ENCODE data around the gene HCRTR1.
A peak's percentile ranks its signal among the peaks of the same experiment; 100 is the strongest.
"Not testable (repeated sequence)": the region's sequence is repeated elsewhere in the genome, so short reads cannot be mapped to it uniquely, and the experiment has no call there.

HCRTR1 gene

GRCh38 chr1:31581821-31582810 lies 35.4 kb upstream of the HCRTR1 start:
- no peak for DNase-seq

- no peak for DNase-seq
Measured at GRCh38 chr1:31583082-31583994, 34.2 kb upstream of the HCRTR1 start.

GRCh38 chr1:31583995-31584868 lies 33.3 kb upstream of the HCRTR1 start:
- no peak for DNase-seq

- DNase-seq, result no peak
Measured at GRCh38 chr1:31584869-31585735, 32.4 kb upstream of the HCRTR1 start.

GRCh38 chr1:31585736-31586365 lies 31.6 kb upstream of the HCRTR1 start:
- no peak for DNase-seq

GRCh38 chr1:31586376-31587327 lies 30.8 kb upstream of the HCRTR1 start:
- no peak for DNase-seq

GRCh38 chr1:31587328-31587699 lies 30.2 kb upstream of the HCRTR1 start:
- DNase-seq, result not testable (repeated sequence)

GRCh38 chr1:31587720-31588423 lies 29.6 kb upstream of the HCRTR1 start:
- peak in 1 of 2 experiments; percentile 54 for DNase-seq

GRCh38 chr1:31588751-31589515 lies 28.6 kb upstream of the HCRTR1 start:
- DNase-seq, result no peak

GRCh38 chr1:31591425-31592093 lies 25.9 kb upstream of the HCRTR1 start:
- peak in 1 of 2 experiments; percentile 56 for DNase-seq

- DNase-seq, result no peak
Measured at GRCh38 chr1:31592132-31592531, 25.4 kb upstream of the HCRTR1 start.

- DNase-seq, result no peak
Measured at GRCh38 chr1:31593136-31593665, 24.3 kb upstream of the HCRTR1 start.

GRCh38 chr1:31593770-31594632 lies 23.5 kb upstream of the HCRTR1 start:
- DNase-seq, result peak; percentile 55 to 60

GRCh38 chr1:31595836-31596736 lies 21.4 kb upstream of the HCRTR1 start:
- no peak for DNase-seq

- no peak for DNase-seq
Measured at GRCh38 chr1:31596737-31597097, 20.8 kb upstream of the HCRTR1 start.
